NCI-H345 (cell line): ENCODE results near the gene AKAP9.
"Not testable (repeated sequence)": the region's sequence is repeated elsewhere in the genome, so short reads cannot be mapped to it uniquely, and the experiment has no call there.

Source experiments
- DNase-seq: peaks from one replicate; lab custom pipeline; 2025; lab: John Stamatoyannopoulos, UW

AKAP9 gene

GRCh38 chr7:91946549-91946948 lies 5.9 kb downstream of the AKAP9 start:
- DNase-seq = no peak

GRCh38 chr7:91947948-91948347 lies 7.3 kb downstream of the AKAP9 start:
- no peak for DNase-seq

GRCh38 chr7:91949221-91950009 lies 8.8 kb downstream of the AKAP9 start:
- no peak for DNase-seq

GRCh38 chr7:91953618-91954017 lies 13.0 kb downstream of the AKAP9 start:
- no peak for DNase-seq

GRCh38 chr7:91956464-91956863 lies 15.8 kb downstream of the AKAP9 start:
- DNase-seq = not testable (repeated sequence)

- no peak for DNase-seq
Measured at GRCh38 chr7:91957232-91957631, 16.6 kb downstream of the AKAP9 start.

GRCh38 chr7:91957823-91958222 lies 17.2 kb downstream of the AKAP9 start:
- no peak for DNase-seq

GRCh38 chr7:91959023-91959422 lies 18.4 kb downstream of the AKAP9 start:
- DNase-seq = no peak

GRCh38 chr7:91961816-91962215 lies 21.2 kb downstream of the AKAP9 start:
- no peak for DNase-seq

GRCh38 chr7:91962419-91962818 lies 21.8 kb downstream of the AKAP9 start:
- DNase-seq = no peak

- not testable (repeated sequence) for DNase-seq
Measured at GRCh38 chr7:91967513-91967912, 26.9 kb downstream of the AKAP9 start.

- no peak for DNase-seq
Measured at GRCh38 chr7:91973639-91974038, 33.0 kb downstream of the AKAP9 start.

- no peak for DNase-seq
Measured at GRCh38 chr7:91974066-91974465, 33.4 kb downstream of the AKAP9 start.

- DNase-seq = no peak
Measured at GRCh38 chr7:91976743-91977142, 36.1 kb downstream of the AKAP9 start.

- DNase-seq = no peak
Measured at GRCh38 chr7:91979590-91979989, 38.9 kb downstream of the AKAP9 start.

- not testable (repeated sequence) for DNase-seq
Measured at GRCh38 chr7:91982352-91982751, 41.7 kb downstream of the AKAP9 start.

GRCh38 chr7:91988213-91988612 lies 47.6 kb downstream of the AKAP9 start:
- no peak for DNase-seq

GRCh38 chr7:91993976-91994375 lies 53.3 kb downstream of the AKAP9 start:
- DNase-seq = no peak

GRCh38 chr7:91995391-91996105 lies 54.9 kb downstream of the AKAP9 start:
- no peak for DNase-seq

GRCh38 chr7:91999631-92000565 lies 59.2 kb downstream of the AKAP9 start:
- DNase-seq = no peak

- no peak for DNase-seq
Measured at GRCh38 chr7:92002720-92003119, 62.1 kb downstream of the AKAP9 start.

GRCh38 chr7:92006046-92006445 lies 65.4 kb downstream of the AKAP9 start:
- DNase-seq = no peak
